K562 (cell line): ENCODE measurements around the gene TEX53.

Source experiments
- BRCA1 ChIP-seq, 2 experiments: fragments of 450-650 bp in 1 of 2; sonication (generic) in 1 of 2; formaldehyde crosslinking in 1 of 2; IDR thresholded peaks; 2 replicates each; pipeline versions ENCODE4 v1.5.0 to v1.6.1; 2017 to 2020; ENCODE audit warnings: mild to moderate bottlenecking in 1 of 2, missing genetic modification reagents in 1 of 2
- CAMTA2 ChIP-seq: fragments of 250-450 bp; sonication (Bioruptor Pico); conservative IDR thresholded peaks from 2 replicates; pipeline ENCODE4 v1.5.1; 2022
- CHD4 ChIP-seq: fragments of 200-600 bp; sonication (generic); IDR thresholded peaks from 3 replicates; pipeline ENCODE4 v1.6.1; 2012; ENCODE audit warnings: low read depth, mild to moderate bottlenecking, mixed read lengths, low read length, inconsistent platforms; ENCODE audit not compliant: insufficient read depth, insufficient replicate concordance, poor library complexity, severe bottlenecking
- CTCF ChIP-seq, 3 experiments: IDR thresholded peaks in 2 of 3; conservative IDR thresholded peaks in 1 of 3; 2 replicates each; pipeline ENCODE4 v1.5.1; 2011 to 2012; ENCODE audit warnings: low read length in 3 of 3, mild to moderate bottlenecking in 3 of 3, control low read depth in 2 of 3, improper control_type of control experiment in 1 of 3, inconsistent platforms in 1 of 3, low read depth in 1 of 3, mixed read lengths in 1 of 3, moderate library complexity in 1 of 3; ENCODE audit not compliant: insufficient read depth in 2 of 3
- GABPA ChIP-seq: fragments of 200-800 bp; sonication (Bioruptor generic); conservative IDR thresholded peaks from 2 replicates; pipeline ENCODE4 v1.6.1; 2016; ENCODE audit warnings: low read depth, missing genetic modification characterization, missing compliant biosample characterization
- MTA3 ChIP-seq: fragments of 450-650 bp; formaldehyde crosslinking; IDR thresholded peaks from 2 replicates; pipeline ENCODE4 v1.6.1; 2017; ENCODE audit warnings: mild to moderate bottlenecking, borderline replicate concordance
- NBN ChIP-seq: fragments of 450-650 bp; IDR thresholded peaks from 2 replicates; pipeline ENCODE4 v1.6.1; 2016; ENCODE audit warnings: low read depth, mild to moderate bottlenecking
- SMARCE1 ChIP-seq: fragments of 450-650 bp; IDR thresholded peaks from 2 replicates; pipeline ENCODE4 v1.7.1; 2016; ENCODE audit warnings: mild to moderate bottlenecking
- TCF7 ChIP-seq: sonication (generic); IDR thresholded peaks from 2 replicates; pipeline ENCODE4 v1.6.1; 2016; ENCODE audit warnings: antibody characterized with exemption, borderline replicate concordance
- ZNF445 ChIP-seq: fragments of 250-450 bp; sonication (Bioruptor Pico); IDR thresholded peaks from 2 replicates; pipeline ENCODE4 v1.4.0; 2020; ENCODE audit warnings: low read depth, mild to moderate bottlenecking, moderate library complexity
- ZNF561 ChIP-seq: fragments of 450-650 bp; formaldehyde crosslinking; conservative IDR thresholded peaks from 2 replicates; pipeline ENCODE4 v1.4.0; 2020; ENCODE audit warnings: mild to moderate bottlenecking, moderate library complexity
- ZNF609 ChIP-seq: sonication (generic); formaldehyde crosslinking; IDR thresholded peaks from 2 replicates; pipeline ENCODE4 v1.8.1; 2023; ENCODE audit warnings: missing genetic modification reagents, mild to moderate bottlenecking, borderline replicate concordance
- TF ChIP-seq, protein P1 (sequence below): conservative IDR thresholded peaks from 2 replicates; pipeline ENCODE4 v1.6.1; 2011; ENCODE audit warnings: low read depth, mild to moderate bottlenecking, low read length; ENCODE audit not compliant: control insufficient read depth

DNA sequence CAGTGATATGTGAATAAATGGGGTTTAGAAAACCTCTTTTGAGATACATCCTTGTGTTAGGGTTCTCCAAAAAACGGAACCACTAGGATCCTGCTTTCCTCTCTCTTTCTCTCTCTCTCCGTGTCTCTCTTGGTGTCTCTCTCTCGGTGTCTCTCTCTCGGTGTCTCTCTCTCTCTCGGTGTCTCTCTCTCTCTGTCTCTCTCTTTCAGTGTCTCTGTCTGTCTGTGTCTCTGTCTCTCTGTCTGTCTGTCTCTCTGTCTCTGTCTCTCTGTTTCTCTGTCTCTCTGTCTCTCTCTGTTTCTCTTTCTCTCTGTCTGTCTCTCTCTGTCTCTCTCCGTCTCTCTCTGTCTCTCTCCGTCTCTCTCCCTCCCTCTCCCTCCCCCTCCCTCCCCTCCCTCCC lies 32.2 kb upstream of the TEX53 start:
- TF ChIP-seq SMARCE1 = no peak
- no peak for TF ChIP-seq ZNF561 (CRISPR knock-in tag)
- no peak for TF ChIP-seq GABPA (tag)
- TF ChIP-seq, protein P1, sequence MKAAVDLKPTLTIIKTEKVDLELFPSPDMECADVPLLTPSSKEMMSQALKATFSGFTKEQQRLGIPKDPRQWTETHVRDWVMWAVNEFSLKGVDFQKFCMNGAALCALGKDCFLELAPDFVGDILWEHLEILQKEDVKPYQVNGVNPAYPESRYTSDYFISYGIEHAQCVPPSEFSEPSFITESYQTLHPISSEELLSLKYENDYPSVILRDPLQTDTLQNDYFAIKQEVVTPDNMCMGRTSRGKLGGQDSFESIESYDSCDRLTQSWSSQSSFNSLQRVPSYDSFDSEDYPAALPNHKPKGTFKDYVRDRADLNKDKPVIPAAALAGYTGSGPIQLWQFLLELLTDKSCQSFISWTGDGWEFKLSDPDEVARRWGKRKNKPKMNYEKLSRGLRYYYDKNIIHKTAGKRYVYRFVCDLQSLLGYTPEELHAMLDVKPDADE = no peak
- no peak for TF ChIP-seq TCF7
- no peak for TF ChIP-seq MTA3
- TF ChIP-seq CHD4 = no peak
- no peak for TF ChIP-seq CTCF (IDR thresholded peaks at IDR 0.05 in 2 of 3, conservative IDR thresholded peaks at IDR 0.05 in 1 of 3; ENCODE audit: insufficient read depth in 2 of 3, low read depth in 1 of 3, low read length in 3 of 3)
- TF ChIP-seq NBN = no peak
- TF ChIP-seq ZNF609 (CRISPR knock-in tag) = no peak
- TF ChIP-seq CAMTA2 (CRISPR knock-in tag) = no peak
- TF ChIP-seq ZNF445 (CRISPR knock-in tag) = no peak
- no peak for TF ChIP-seq BRCA1 (IDR thresholded peaks at IDR 0.05)
- TF ChIP-seq BRCA1 (CRISPR knock-in tag; IDR thresholded peaks at IDR 0.05) = no peak
